GM18507 (cell line): ENCODE measurements around the gene TSFM.

ENCODE experiments used
- DNase-seq: peaks from one replicate; pipeline ENCODE4 v3.0.0; 2011; ENCODE audit warnings: low read depth; ENCODE audit not compliant: insufficient read length; ENCODE audit errors: extremely low spot score
- FAIRE-seq: peaks from 2 replicates; lab custom pipeline; 2011; peaks lifted over from hg19 to GRCh38; lab: Jason Lieb, UNC

The TSFM gene

DNA sequence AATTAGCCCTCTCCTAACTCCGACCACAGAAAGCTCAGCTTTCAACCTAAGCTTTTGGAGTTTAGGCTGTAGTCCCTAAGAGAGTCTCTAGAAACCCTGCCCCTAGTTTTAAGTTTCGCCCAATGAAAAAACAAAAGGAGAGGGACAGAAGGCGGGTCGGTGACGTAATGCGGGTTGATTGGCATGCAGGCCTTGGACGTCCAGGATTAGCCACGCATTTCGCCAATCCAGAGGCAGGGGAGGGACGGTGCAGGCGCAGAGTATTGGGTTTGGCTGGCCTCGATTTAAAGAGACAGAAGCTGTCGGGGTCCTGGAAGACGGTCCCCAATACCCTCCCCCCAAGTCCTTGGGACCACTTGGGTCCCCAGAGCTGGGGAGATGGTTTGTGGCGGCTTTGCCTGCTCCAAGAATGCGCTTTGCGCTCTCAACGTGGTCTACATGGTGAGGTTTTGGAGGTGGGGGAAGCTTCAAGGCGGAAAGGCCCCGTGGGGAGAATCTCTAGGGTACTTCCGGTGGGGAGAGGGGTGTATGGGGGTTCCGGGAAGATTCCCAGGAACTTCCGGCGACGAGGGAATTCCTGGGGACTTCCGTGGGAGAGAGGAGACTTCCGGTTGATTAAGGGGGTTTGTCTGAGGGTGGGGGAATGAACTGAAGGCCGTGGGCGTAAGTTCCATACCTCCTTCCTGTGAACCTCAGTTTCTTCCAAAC, 37.7 kb upstream of the TSFM start, which contains the start of gene TSPAN31:
TSPAN31 (plus strand) TSS at position 263 of the 708 bp plus-strand sequence; CDS start at position 379, 116 bp downstream.
- peak; percentile 82 for DNase-seq

DNA sequence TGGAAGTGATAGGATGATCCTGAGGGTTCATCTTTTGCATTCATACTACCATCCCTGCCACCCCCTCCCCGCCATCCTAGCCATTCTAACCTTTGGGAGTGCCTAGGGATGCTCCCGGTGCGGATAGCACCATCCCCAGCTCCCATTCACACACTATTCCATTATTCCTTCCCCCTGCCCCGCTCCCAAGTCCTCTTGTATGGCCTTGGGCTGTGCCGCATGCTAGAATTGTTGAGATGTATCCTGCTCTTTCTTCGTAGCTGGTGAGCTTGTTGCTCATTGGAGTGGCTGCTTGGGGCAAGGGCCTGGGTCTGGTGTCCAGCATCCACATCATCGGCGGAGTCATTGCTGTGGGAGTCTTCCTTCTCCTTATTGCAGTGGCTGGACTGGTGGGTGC, 37.1 kb upstream of the TSFM start:
- DNase-seq = no peak
- no peak for FAIRE-seq

More for the DNA sequence above, 37.7 kb upstream of the TSFM start, which contains the start of gene TSPAN31:
- FAIRE-seq = peak; percentile 98

DNA sequence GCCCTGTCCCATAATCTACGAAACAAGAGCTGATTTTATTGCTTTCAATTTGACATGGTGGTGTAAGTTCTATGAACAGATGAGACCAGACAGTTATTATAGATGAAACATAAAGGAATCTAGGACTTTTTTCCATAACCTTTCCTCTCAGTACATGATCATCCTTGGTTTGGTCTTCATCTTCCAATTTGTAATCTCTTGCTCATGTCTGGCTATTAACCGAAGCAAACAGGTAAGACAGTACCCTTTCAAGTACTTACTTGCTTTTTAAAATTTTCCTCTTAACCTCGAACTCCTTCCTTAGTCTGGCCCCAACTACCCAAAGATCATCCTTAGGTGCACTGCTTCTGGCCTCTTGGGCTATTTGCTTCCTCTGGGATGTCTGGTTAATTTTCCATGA, 36.6 kb upstream of the TSFM start:
- FAIRE-seq (no peak), DNase-seq (no peak)

DNA sequence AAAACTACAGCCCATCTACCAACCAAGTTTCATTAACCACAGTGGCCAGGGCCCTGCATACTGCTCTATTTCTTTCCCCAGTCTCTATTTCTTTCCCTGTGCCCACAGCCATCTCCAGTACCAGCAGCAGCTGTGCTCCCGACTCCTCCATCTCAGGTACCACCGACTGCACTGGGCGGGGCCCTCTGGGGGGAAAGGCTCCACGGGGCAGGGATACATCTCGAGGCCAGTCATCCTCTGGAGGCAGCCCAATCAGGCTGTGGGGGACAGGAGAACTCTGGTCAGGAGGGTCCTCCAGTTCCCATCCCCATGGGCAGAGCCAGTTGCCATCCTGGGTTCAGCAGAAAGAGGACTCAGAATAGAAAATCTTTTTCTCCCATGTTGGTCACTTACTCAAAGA, 33.5 kb upstream of the TSFM start:
- FAIRE-seq (no peak), DNase-seq (no peak)

DNA sequence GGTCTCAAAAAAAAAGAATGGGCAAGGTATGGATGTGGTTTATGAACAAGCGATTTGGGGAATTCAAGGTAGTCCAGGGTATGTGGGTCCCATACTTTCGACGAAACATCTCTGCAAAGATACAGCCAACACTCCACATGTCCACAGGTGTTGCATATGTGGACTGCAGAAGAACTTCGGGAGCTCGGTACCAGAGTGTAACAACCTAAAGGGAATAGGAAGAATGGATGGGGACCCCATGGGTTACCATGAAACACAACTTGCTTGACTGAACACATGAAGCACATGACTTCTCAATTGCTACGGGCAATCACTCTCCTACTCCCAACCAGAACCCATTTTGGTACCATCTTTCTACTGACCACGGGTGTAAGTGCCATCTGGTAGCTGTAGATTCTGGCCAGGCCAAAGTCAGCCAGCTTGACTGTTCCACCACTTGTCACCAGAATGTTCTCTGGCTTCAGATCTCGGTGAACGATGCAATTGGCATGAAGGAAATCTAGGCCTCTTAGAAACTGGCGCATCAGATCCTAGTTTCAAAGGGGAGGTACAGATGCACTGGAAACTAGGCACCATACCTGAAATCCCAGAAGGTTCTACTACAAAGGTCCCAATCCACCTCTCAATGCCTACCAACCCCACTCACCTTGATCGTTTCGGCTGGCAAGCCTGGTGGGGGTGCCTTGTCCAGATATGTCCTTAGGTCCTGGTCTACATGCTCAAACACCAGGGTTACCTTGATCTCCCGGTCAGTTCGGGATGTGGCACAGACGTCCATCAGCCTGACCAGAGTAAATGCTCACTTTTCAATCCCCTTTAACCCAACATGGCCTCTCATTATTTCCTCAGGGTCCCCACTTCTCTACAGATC, 31.8 kb upstream of the TSFM start:
- FAIRE-seq (no peak), DNase-seq (no peak)

DNA sequence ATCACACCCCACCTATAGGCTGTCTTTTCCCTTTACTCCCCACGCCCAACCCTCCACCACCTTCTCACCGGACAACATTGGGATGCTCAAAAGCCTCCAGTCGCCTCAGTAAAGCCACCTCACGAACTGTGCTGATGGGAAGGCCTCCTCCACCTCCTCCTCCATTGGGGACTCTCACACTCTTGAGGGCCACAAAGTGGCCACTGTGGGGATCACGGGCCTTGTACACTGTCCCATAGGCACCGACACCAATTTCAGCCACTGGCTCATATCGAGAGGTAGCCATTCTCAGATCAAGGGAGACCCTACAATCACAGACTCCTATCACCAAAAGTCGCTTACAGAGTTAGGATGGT, 31.2 kb upstream of the TSFM start:
- FAIRE-seq = no peak

DNA sequence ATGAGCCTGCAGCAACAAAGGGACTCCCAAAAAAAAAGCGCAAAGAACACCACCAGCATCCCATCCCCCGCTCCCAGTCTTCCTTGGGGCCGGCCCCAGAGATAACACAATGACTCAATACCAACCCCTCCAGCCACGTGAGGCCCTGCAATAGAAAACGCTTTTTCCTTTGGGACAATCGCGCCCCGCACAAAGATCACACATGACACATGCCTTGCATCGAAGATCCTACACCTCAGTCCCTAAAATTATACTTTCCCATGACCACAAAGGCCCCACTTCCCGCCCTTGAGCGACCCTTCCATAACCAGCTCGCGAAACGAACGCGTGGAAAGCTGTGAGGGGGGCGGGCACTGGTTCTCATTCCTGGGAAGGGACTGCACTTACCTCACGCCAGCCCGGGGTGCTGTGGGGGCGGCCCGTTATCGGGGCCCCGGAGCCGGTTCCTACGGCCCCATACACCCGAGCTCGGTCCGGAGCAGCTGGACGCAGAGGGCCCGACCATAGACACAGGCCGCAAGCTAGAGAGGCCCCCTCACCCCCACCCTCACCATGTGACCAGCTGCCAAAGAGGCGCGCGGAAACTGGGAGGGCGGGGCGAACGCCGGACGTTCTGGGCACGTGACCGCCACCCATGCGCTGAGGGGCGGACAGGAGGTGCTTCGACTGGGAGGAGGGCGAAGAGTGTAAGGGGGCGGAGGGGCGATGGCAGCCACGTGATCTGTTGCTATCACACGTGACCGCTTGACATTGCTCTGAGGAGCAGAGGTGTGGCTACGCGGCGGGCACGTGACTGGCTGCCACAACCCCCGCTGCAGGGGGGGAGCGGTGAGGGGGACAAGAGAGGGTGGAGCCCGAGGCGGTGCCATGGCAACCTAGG, 30.6 kb upstream of the TSFM start, which contains the start of gene CDK4:
CDK4 (minus strand) TSS at position 523 of the 880 bp plus-strand sequence. CDS start 593 bp downstream, outside the sequence.
- FAIRE-seq (peak; percentile 99), DNase-seq (peak; percentile 94)

More for the DNA sequence above, 31.2 kb upstream of the TSFM start:
- DNase-seq = no peak

DNA sequence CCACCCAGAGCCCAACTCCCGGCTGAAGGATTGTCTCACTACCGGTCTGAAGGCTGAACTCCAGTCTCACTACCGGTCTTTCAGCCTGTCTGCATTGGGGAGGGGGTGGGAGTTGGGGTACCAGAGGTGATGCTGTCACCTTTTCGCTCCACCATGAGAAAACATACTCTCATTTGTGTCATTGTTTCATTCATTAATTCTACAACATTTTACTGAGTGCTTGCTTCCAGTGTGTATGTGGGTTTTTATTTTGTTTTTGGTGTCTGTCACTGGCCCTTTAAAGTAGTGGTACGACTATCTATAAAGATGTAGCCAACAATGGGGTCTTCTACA, 30.0 kb upstream of the TSFM start:
- DNase-seq (no peak), FAIRE-seq (no peak)

DNA sequence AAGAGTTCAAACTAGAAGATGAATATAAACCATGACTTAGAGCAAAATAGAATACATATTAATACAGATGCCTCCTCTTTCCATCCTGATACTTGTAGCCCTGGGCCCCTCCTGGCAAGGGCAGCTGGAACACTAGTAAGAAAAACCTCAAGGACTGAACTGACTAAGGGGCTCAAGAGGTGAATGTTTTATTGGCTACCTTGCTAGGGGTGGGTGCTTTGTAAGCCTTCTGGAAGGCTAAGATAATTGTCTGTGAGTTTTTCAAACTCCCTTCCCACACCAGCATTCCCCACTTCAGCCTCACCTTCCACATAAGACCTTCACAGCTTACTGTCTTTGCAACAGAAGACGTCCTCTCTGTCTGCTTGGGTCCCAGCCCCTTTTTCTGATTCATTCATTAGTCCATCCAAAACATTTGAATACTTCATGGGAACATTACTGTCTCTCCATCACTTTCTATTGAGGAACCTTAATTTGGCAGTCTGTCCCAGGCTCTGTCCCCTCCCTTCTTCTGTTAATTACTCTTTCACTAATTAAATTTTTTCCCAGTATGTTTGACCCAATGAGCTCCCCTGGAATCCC, 28.7 kb upstream of the TSFM start:
- no peak for DNase-seq

DNA sequence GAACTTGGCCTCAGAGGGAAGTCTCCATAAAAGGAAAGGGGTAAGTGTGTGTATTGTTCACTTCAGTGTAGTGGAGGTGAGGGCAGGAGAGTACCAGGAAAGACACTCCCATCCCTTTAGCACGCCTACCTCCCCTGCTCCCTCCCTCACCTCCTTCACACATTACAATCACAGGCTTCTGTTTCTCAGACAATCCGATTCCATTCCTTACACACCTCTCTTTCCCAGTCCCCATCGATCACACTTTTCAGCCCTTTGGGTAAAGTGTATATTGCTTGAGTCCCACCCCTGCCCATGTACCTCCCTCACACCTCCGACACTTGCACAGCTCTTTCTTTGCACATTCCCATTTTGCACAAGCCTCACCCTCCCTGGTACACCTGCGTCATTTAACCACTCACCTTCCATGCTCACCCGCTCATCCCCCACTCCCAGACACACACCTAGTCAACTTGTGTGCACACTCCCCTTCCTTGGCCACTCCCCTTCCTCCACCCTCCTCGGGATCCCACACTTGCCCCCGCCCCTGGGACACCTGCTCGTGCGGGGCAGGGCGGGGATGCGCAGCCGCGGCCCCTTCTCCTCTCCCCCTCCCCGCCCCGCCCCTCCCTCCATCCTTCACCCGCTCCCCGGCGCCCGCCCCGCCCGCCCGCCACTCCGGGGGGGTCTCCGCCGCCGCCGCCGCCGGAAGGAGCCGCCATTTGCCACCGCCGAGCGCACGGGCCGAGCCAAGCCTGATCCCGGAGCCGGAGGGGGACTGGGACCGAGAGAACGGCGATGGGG, 28.0 kb upstream of the TSFM start, which contains the start of gene MARCHF9:
MARCHF9 (plus strand) TSS at position 693 of the 783 bp plus-strand sequence. CDS start 426 bp downstream, outside the sequence.
- peak; percentile 67 for FAIRE-seq
- DNase-seq = peak; percentile 53

More for the DNA sequence above, 28.7 kb upstream of the TSFM start:
- no peak for FAIRE-seq

DNA sequence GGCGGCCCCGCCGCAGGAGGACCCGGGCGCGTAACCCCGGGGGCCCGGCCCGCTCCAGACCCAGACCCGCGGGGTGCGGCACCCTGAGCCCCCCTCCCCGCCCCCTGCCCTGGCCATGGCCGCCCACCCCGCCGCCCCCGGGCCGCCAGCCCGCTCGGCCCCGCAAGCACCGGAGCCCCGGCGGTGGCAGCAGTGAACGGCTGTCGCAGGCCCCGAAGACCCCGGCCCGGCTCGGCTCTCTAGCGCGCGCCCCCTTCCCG, 27.5 kb upstream of the TSFM start:
- FAIRE-seq (no peak), DNase-seq (no peak)

DNA sequence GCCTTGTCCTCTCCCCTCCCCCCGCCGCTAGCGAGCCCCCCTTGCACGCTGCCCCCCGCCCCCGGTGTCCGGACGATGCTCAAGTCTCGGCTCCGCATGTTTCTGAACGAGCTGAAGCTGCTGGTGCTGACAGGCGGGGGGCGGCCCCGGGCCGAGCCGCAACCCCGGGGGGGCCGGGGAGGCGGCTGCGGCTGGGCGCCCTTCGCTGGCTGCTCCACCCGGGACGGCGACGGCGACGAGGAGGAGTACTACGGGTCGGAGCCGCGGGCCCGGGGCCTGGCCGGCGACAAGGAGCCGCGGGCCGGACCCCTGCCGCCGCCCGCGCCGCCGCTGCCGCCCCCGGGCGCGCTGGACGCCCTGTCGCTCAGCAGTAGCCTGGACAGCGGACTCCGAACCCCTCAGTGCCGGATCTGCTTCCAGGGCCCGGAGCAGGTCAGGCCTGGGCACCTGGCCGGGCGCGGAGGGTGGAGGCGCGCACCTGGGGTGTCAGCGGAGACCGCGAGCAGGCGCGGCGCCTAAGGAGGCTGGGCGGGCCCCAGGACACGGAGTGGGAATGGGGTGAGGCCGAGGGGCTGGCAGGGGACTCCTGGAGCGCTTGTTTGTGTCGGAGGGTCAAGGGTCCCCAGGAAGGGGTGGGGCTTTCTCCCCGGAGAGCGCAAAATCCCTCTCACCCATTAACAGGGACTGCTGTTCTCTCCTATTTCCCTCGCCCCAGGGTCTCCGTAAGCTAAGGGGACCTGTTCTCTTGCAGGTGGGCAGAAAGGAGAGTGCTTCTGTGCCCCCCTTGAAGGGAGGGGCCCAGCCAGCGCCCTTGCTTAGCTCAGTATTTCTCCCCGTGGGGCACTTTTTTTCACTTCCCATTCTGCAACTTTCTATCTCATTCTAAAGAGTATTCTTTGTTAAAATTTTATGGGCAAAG, 26.9 kb upstream of the TSFM start:
- DNase-seq (no peak), FAIRE-seq (peak; percentile 18)

DNA sequence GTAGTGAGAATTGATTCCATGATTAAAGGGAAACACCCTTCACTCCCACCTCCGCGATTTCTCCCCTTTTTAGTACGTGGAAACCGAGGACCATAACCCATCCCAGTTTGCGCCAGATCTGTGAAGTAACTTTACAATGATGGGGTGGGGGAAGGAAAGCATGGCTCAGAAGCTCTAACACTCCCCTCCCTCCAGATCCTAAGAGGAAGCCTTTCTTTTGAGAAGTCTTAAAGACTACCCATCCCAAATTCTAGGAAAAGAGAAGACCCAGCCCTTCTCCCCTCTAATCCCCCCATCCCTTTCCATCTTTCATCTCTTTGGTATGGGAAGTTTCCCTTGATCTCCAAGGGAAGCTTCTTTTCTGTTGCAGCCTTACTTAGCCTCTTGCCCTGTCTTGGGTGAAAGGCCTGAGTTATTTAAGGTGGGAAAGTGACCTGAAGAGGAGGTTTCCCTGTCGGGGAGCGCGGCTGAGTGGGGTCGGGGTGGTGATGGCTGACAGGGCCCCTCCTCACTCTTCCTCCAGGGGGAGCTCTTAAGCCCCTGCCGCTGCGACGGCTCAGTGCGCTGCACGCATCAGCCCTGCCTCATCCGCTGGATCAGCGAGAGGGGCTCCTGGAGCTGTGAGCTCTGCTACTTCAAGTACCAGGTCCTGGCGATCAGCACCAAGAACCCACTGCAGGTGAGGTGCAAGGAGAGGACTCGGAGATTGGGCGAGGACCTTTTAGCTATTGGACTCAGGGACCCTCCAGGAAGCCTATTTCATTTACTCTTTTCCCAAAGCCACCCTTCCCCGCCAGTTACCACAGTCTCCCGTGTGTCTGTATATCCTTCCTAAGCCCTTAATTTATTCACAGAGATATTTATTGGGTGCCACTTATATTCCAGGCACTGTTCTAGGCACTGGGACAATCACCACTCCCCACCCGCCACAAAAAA, 25.9 kb upstream of the TSFM start:
- peak; percentile 66 for FAIRE-seq
- DNase-seq = peak; percentile 54

DNA sequence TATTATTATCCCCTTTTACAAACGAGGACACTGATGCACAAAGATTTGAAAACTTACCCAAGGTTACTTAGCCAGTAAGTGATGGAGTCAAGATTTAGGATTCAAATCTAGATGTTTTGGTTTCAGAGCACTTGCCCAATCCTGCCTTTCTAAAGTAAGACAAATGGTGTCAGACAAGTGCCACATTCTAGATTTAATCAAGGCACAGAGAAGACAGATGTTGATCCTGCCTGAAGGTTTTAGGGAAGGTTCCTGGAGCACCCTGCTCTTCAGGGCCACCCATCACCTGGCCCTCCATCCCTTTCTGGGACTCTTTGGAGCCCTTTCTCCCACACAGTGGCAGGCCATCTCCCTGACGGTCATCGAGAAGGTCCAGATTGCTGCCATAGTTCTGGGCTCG, 24.8 kb upstream of the TSFM start:
- FAIRE-seq (no peak), DNase-seq (no peak)

DNA sequence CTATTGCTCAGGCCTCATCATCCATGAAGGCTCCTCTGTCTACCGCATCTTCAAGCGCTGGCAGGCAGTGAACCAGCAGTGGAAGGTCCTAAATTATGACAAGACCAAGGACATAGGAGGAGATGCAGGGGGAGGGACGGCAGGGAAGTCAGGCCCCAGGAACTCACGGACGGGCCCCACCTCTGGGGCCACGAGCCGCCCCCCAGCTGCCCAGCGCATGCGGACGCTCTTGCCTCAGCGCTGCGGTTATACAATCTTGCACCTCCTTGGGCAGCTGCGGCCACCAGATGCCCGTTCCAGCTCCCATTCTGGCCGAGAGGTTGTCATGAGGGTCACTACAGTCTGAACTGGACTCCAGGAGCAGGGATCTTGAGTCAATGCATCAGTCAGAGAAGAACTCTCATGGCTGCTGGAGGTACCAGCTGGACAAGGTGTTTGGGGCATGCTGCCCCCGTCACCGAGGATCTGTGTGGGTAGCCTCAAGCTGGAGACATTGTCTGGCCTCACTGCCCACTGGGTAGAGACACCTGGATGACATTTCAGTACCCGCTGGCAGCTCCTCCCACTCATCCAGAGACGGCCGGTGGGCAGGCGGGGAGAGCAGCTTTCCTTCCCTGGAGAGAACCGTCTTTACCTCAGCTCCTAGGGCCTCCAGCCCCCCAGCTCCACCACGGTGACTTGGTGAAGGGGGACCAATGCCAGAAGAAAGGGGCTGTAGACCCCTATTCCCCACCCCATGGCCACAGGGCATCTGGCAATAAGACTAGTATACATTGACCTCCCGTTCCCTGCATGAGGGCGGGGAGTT, 23.8 kb upstream of the TSFM start:
- no peak for FAIRE-seq

DNA sequence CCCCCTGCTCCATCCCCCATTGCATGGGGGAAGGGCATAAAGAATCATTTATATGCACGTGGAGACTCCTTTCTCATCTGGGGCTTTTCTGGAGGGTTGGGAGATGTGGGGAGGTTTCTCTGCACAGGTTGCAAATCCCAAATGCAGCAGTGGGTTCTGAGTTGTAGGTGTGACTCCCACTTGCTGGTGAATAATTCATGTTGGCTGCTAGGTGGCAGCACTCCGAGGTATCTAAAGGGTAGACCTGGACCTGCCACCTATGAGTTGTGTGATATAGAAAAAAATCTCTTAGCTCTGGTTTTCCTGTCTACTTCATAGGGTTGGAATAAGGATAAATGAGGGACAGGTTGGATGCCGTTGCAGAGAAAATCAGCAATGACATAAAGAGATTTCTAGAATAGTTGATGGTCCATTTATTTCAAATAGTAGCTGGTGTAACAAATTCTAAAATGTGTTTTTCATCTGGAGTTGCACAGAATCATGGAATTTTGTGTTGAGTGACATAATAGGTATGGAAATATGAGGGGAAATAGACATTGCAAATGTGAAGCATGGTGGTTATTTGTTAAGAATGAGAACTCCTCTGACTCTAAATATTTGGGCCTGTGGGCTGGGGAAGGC, 23.1 kb upstream of the TSFM start:
- DNase-seq = no peak
- peak; percentile 45 for FAIRE-seq

More for the DNA sequence above, 23.8 kb upstream of the TSFM start:
- no peak for DNase-seq
